Skeletal muscle tissue (tissue), 4 donors: ENCODE results near the gene SLC9A7. TPM values are rescaled to one million over a fixed set of nuclear protein-coding genes. Genes with fewer than 3 reads are reported as not detected.

Experiments
- H3K27ac ChIP-seq: one replicate; pipeline ENCODE4 v1.7.0; 2013; ENCODE audit warnings: mild to moderate bottlenecking, low read depth, low read length, inconsistent platforms
- H3K27me3 ChIP-seq, 3 donors: one replicate each; pipeline ENCODE4 v1.7.0; 2013; ENCODE audit warnings: low read length in 3 of 3; ENCODE audit not compliant: control insufficient read depth in 3 of 3, insufficient read depth in 3 of 3
- H3K36me3 ChIP-seq, 3 donors: one replicate each; pipeline ENCODE4 v1.7.0; 2013; ENCODE audit warnings: low read length in 3 of 3; ENCODE audit not compliant: control insufficient read depth in 3 of 3, insufficient read depth in 3 of 3
- H3K4me1 ChIP-seq, 3 donors: one replicate each; pipeline ENCODE4 v1.7.0; 2013; ENCODE audit warnings: low read length in 3 of 3, mild to moderate bottlenecking in 3 of 3; ENCODE audit not compliant: control insufficient read depth in 3 of 3, insufficient read depth in 3 of 3
- H3K4me3 ChIP-seq, 3 donors: one replicate each; pipeline ENCODE4 v1.7.0; 2013; ENCODE audit warnings: low read length in 3 of 3
- H3K9ac ChIP-seq, 3 donors: one replicate each; pipeline ENCODE4 v1.7.0; 2013; ENCODE audit warnings: low read length in 3 of 3, mild to moderate bottlenecking in 3 of 3, moderate library complexity in 2 of 3, low read depth in 1 of 3
- H3K9me3 ChIP-seq, 3 donors: one replicate each; pipeline ENCODE4 v1.7.0; 2013; ENCODE audit warnings: low read length in 3 of 3; ENCODE audit not compliant: control insufficient read depth in 3 of 3
- total RNA-seq: library from RNA; depleted of rRNA; stranded (reverse); fragments of >200 nt; gene quantifications from one replicate; pipeline ENCODE4 v1.2.3, GENCODE V29; 2014
- donor health status: Osteomylitis.

The SLC9A7 gene
- total RNA-seq, 1 donor from 2014 or later = 13.0 TPM

- H3K9me3 ChIP-seq = no peaks in the 10 kb centered on the region
- no peak overlapping the region for H3K27ac ChIP-seq
- no peaks in the 10 kb centered on the region for H3K36me3 ChIP-seq
- H3K27me3 ChIP-seq = no peaks in the 10 kb centered on the region
- H3K9ac ChIP-seq = no peak overlapping the region
- peaks cover 0 to 2% (median 0%) of the 10 kb centered on the region in 3 donors for H3K4me1 ChIP-seq
- H3K4me3 ChIP-seq = no peak overlapping the region
Observed at GRCh38 chrX:46597208-46597607, 161.7 kb downstream of the SLC9A7 start.

GRCh38 chrX:46595084-46595483 lies 163.8 kb downstream of the SLC9A7 start:
- Histone ChIP-seq H3K9me3 (no peaks in the 10 kb centered on the region), H3K27me3 (no peaks in the 10 kb centered on the region), H3K36me3 (no peaks in the 10 kb centered on the region), H3K27ac (no peak overlapping the region), H3K4me1 (peaks cover 0 to 2% (median 0%) of the 10 kb centered on the region in 3 donors), H3K4me3 (no peak overlapping the region), H3K9ac (no peak overlapping the region)

- Histone ChIP-seq H3K4me1 (peaks cover 3 to 18% (median 16%) of the 10 kb centered on the region in 3 donors), H3K9ac (no peak overlapping the region), H3K36me3 (no peaks in the 10 kb centered on the region), H3K9me3 (no peaks in the 10 kb centered on the region), H3K27ac (no peak overlapping the region), H3K4me3 (no peak overlapping the region), H3K27me3 (no peaks in the 10 kb centered on the region)
Observed at GRCh38 chrX:46589977-46590723, 168.8 kb downstream of the SLC9A7 start.

- Histone ChIP-seq H3K36me3 (no peaks in the 10 kb centered on the region), H3K27me3 (no peaks in the 10 kb centered on the region), H3K9me3 (no peaks in the 10 kb centered on the region), H3K4me1 (peaks cover 3 to 20% (median 18%) of the 10 kb centered on the region in 3 donors), H3K27ac (peak overlapping the region; percentile 44), H3K9ac (no peak overlapping the region), H3K4me3 (peak overlapping the region in 1 of 3 donors; percentile 13)
Observed at GRCh38 chrX:46588263-46588662, 170.7 kb downstream of the SLC9A7 start.

- peak overlapping the region in 1 of 3 donors; percentile 13 for H3K4me3 ChIP-seq
- H3K9ac ChIP-seq = no peak overlapping the region
- peak overlapping the region; percentile 44 for H3K27ac ChIP-seq
Observed at GRCh38 chrX:46587753-46588171, 171.2 kb downstream of the SLC9A7 start.

GRCh38 chrX:46587158-46587557 lies 171.8 kb downstream of the SLC9A7 start:
- H3K27ac ChIP-seq = no peak overlapping the region
- no peaks in the 10 kb centered on the region for H3K27me3 ChIP-seq
- no peaks in the 10 kb centered on the region for H3K9me3 ChIP-seq
- H3K4me1 ChIP-seq = peaks cover 3 to 20% (median 18%) of the 10 kb centered on the region in 3 donors
- no peak overlapping the region for H3K9ac ChIP-seq
- no peaks in the 10 kb centered on the region for H3K36me3 ChIP-seq
- no peak overlapping the region for H3K4me3 ChIP-seq

More at GRCh38 chrX:46587753-46588171, 171.2 kb downstream of the SLC9A7 start:
- no peaks in the 10 kb centered on the region for H3K27me3 ChIP-seq
- no peaks in the 10 kb centered on the region for H3K36me3 ChIP-seq
- H3K9me3 ChIP-seq = no peaks in the 10 kb centered on the region
- peaks cover 3 to 20% (median 18%) of the 10 kb centered on the region in 3 donors for H3K4me1 ChIP-seq

- H3K4me3 ChIP-seq = no peak overlapping the region
- H3K9me3 ChIP-seq = no peaks in the 10 kb centered on the region
- no peaks in the 10 kb centered on the region for H3K27me3 ChIP-seq
- no peak overlapping the region for H3K9ac ChIP-seq
- H3K4me1 ChIP-seq = peaks cover 3 to 19% (median 18%) of the 10 kb centered on the region in 3 donors
- H3K36me3 ChIP-seq = no peaks in the 10 kb centered on the region
- H3K27ac ChIP-seq = no peak overlapping the region
Observed at GRCh38 chrX:46584736-46585135, 174.2 kb downstream of the SLC9A7 start.

GRCh38 chrX:46582966-46583365 lies 176.0 kb downstream of the SLC9A7 start:
- H3K4me1 ChIP-seq = peaks cover 3 to 12% (median 7%) of the 10 kb centered on the region in 3 donors
- no peaks in the 10 kb centered on the region for H3K36me3 ChIP-seq
- H3K27ac ChIP-seq = no peak overlapping the region
- H3K9me3 ChIP-seq = no peaks in the 10 kb centered on the region
- no peaks in the 10 kb centered on the region for H3K27me3 ChIP-seq
- H3K9ac ChIP-seq = no peak overlapping the region
- no peak overlapping the region for H3K4me3 ChIP-seq

- peaks cover 3 to 7% (median 4%) of the 10 kb centered on the region in 3 donors for H3K4me1 ChIP-seq
- H3K9me3 ChIP-seq = no peaks in the 10 kb centered on the region
- peaks cover 0 to 2% (median 0%) of the 10 kb centered on the region in 3 donors for H3K27me3 ChIP-seq
- H3K27ac ChIP-seq = no peak overlapping the region
- H3K4me3 ChIP-seq = no peak overlapping the region
- no peak overlapping the region for H3K9ac ChIP-seq
- H3K36me3 ChIP-seq = no peaks in the 10 kb centered on the region
Observed at GRCh38 chrX:46582325-46582724, 176.6 kb downstream of the SLC9A7 start.

GRCh38 chrX:46580613-46581012 lies 178.3 kb downstream of the SLC9A7 start:
- no peak overlapping the region for H3K27ac ChIP-seq
- H3K36me3 ChIP-seq = no peaks in the 10 kb centered on the region
- H3K9me3 ChIP-seq = no peaks in the 10 kb centered on the region
- H3K4me3 ChIP-seq = no peak overlapping the region
- peaks cover 0 to 4% (median 0%) of the 10 kb centered on the region in 3 donors for H3K4me1 ChIP-seq
- H3K27me3 ChIP-seq = peaks cover 0 to 3% (median 1%) of the 10 kb centered on the region in 3 donors
- no peak overlapping the region for H3K9ac ChIP-seq
